NT2/D1 (cell line): ENCODE measurements around the gene TMEM198.

Source experiments
- DNase-seq: peaks from one replicate; pipeline ENCODE4 v3.0.0-alpha.2; 2011; ENCODE audit warnings: low read depth, low spot score
- H3K27me3 ChIP-seq: 2 replicates; pipeline ENCODE4 v1.6.0; 2011; ENCODE audit warnings: mild to moderate bottlenecking; ENCODE audit not compliant: insufficient read length, insufficient read depth
- H3K36me3 ChIP-seq: 2 replicates; pipeline ENCODE4 v1.6.1; 2011; ENCODE audit warnings: mild to moderate bottlenecking, low read length, mixed read lengths; ENCODE audit not compliant: insufficient read depth, insufficient read length
- H3K4me1 ChIP-seq: 2 replicates; pipeline ENCODE4 v1.5.1; 2011; ENCODE audit not compliant: insufficient read depth, insufficient read length
- H3K4me3 ChIP-seq: 2 replicates; pipeline ENCODE4 v1.5.1; 2011; ENCODE audit warnings: low read depth; ENCODE audit not compliant: insufficient read length
- H3K9ac ChIP-seq: 2 replicates; pipeline ENCODE4 v1.6.0; 2011; ENCODE audit warnings: low read depth; ENCODE audit not compliant: insufficient read length
- H3K9me3 ChIP-seq: 2 replicates; pipeline ENCODE4 v1.5.1; 2011; ENCODE audit warnings: mild to moderate bottlenecking, low read length; ENCODE audit not compliant: insufficient read depth
- SUZ12 ChIP-seq: IDR thresholded peaks from 2 replicates; pipeline ENCODE4 v1.6.1; 2011; ENCODE audit not compliant: insufficient read length, insufficient read depth; ENCODE audit errors: extremely low read depth
- YY1 ChIP-seq: IDR thresholded peaks from 2 replicates; pipeline ENCODE4 v1.6.1; 2011; ENCODE audit not compliant: insufficient read length, insufficient read depth
- ZNF274 ChIP-seq: IDR thresholded peaks from 2 replicates; pipeline ENCODE4 v1.6.1; 2011; ENCODE audit warnings: mild to moderate bottlenecking, low read depth, low read length

TMEM198 gene

GRCh38 chr2:219515874-219516629, 27.8 kb upstream of the TMEM198 start:
- TF ChIP-seq YY1, result no peak
- no peak for TF ChIP-seq SUZ12
- no peak for TF ChIP-seq ZNF274
- no peak for DNase-seq
- peaks cover 28% of the 10 kb centered on the region for H3K4me1 ChIP-seq

GRCh38 chr2:219516888-219517287, 26.9 kb upstream of the TMEM198 start:
- no peak for DNase-seq
- no peaks in the 10 kb centered on the region for H3K9me3 ChIP-seq
- no peak overlapping the region for H3K4me3 ChIP-seq
- H3K4me1 ChIP-seq, result peaks cover 26% of the 10 kb centered on the region
- no peak overlapping the region for H3K9ac ChIP-seq
- H3K27me3 ChIP-seq, result peaks cover 68% of the 10 kb centered on the region
- TF ChIP-seq ZNF274, result no peak
- TF ChIP-seq YY1, result no peak
- no peak for TF ChIP-seq SUZ12
- H3K36me3 ChIP-seq, result no peaks in the 10 kb centered on the region

More at GRCh38 chr2:219515874-219516629, 27.8 kb upstream of the TMEM198 start:
- H3K36me3 ChIP-seq, result no peaks in the 10 kb centered on the region
- no peak overlapping the region for H3K9ac ChIP-seq
- no peaks in the 10 kb centered on the region for H3K9me3 ChIP-seq
- peaks cover 70% of the 10 kb centered on the region for H3K27me3 ChIP-seq
- no peak overlapping the region for H3K4me3 ChIP-seq

GRCh38 chr2:219517954-219518778, 25.7 kb upstream of the TMEM198 start:
- Histone ChIP-seq H3K4me1 (peaks cover 16% of the 10 kb centered on the region), H3K4me3 (no peak overlapping the region), H3K9ac (no peak overlapping the region), H3K36me3 (no peaks in the 10 kb centered on the region), H3K9me3 (no peaks in the 10 kb centered on the region), H3K27me3 (peaks cover 55% of the 10 kb centered on the region)
- DNase-seq, result no peak
- TF ChIP-seq YY1, result no peak

GRCh38 chr2:219519526-219519916, 24.3 kb upstream of the TMEM198 start:
- H3K9ac ChIP-seq, result no peak overlapping the region
- no peak overlapping the region for H3K4me3 ChIP-seq
- DNase-seq, result no peak
- H3K9me3 ChIP-seq, result no peaks in the 10 kb centered on the region
- peaks cover 13% of the 10 kb centered on the region for H3K4me1 ChIP-seq
- TF ChIP-seq SUZ12 (no peak), YY1 (no peak), ZNF274 (no peak)
- no peaks in the 10 kb centered on the region for H3K36me3 ChIP-seq
- peaks cover 41% of the 10 kb centered on the region for H3K27me3 ChIP-seq

GRCh38 chr2:219520079-219520478, 23.7 kb upstream of the TMEM198 start:
- Histone ChIP-seq H3K36me3 (no peaks in the 10 kb centered on the region), H3K9me3 (no peaks in the 10 kb centered on the region), H3K4me1 (peaks cover 13% of the 10 kb centered on the region), H3K4me3 (no peak overlapping the region), H3K27me3 (peaks cover 40% of the 10 kb centered on the region), H3K9ac (no peak overlapping the region)
- no peak for DNase-seq
- TF ChIP-seq SUZ12 (no peak), ZNF274 (no peak)

- DNase-seq, result peak; percentile 74
- H3K4me1 ChIP-seq, result peaks cover 16% of the 10 kb centered on the region
- no peak overlapping the region for H3K4me3 ChIP-seq
- H3K36me3 ChIP-seq, result no peaks in the 10 kb centered on the region
- H3K9me3 ChIP-seq, result no peaks in the 10 kb centered on the region
- TF ChIP-seq SUZ12, result no peak
- TF ChIP-seq ZNF274, result no peak
- TF ChIP-seq YY1, result no peak
- H3K9ac ChIP-seq, result peak overlapping the region; percentile 73
- peaks cover 33% of the 10 kb centered on the region for H3K27me3 ChIP-seq
Measured at GRCh38 chr2:219521066-219521880, 22.6 kb upstream of the TMEM198 start.
